GM23338 (cell line): ENCODE results near the gene TRDN. TPM values are rescaled to one million over a fixed set of nuclear protein-coding genes. Genes with fewer than 3 reads are reported as not detected.

Source experiments
- ATAC-seq: fragments of 200-7000 bp; cut with Tn5 transposase; 3 replicates; pipeline ENCODE4 v1.9.1; 2020
- DNase-seq: peaks from one replicate; pipeline ENCODE4 v3.0.0-alpha.2; 2015; ENCODE audit warnings: low spot score
- H2AFZ ChIP-seq: fragments of 200-600 bp; sonication (generic); 2 replicates; pipeline ENCODE4 v1.8.0; 2016; ENCODE audit warnings: antibody characterized with exemption, mild to moderate bottlenecking, moderate library complexity
- H3F3A ChIP-seq: fragments of 200-600 bp; sonication (generic); replicated peaks from 2 replicates; pipeline ENCODE4 v1.8.0; 2017; ENCODE audit warnings: antibody characterized with exemption, mixed run types, low read depth
- H3K27ac ChIP-seq: fragments of 200-600 bp; sonication (generic); 2 replicates; pipeline ENCODE4 v1.6.1; 2016; ENCODE audit warnings: low read depth
- H3K27me3 ChIP-seq: fragments of 200-600 bp; sonication (generic); 2 replicates; pipeline ENCODE4 v1.8.0; 2016; ENCODE audit warnings: mild to moderate bottlenecking, mixed run types, moderate library complexity; ENCODE audit not compliant: insufficient read depth
- H3K36me3 ChIP-seq: fragments of 200-600 bp; sonication (generic); 2 replicates; pipeline ENCODE4 v1.8.0; 2016; ENCODE audit warnings: mild to moderate bottlenecking; ENCODE audit not compliant: insufficient read depth
- H3K4me1 ChIP-seq: fragments of 200-600 bp; sonication (generic); 2 replicates; pipeline ENCODE4 v1.8.0; 2016; ENCODE audit warnings: mild to moderate bottlenecking, moderate library complexity; ENCODE audit not compliant: insufficient read depth
- H3K4me2 ChIP-seq: fragments of 200-600 bp; sonication (generic); 2 replicates; pipeline ENCODE4 v1.7.1; 2017; ENCODE audit warnings: mixed run types
- H3K4me3 ChIP-seq: fragments of 200-600 bp; sonication (generic); 2 replicates; pipeline ENCODE4 v1.6.1; 2016; ENCODE audit warnings: mixed run types
- H3K79me2 ChIP-seq: fragments of 200-600 bp; sonication (generic); replicated peaks from 2 replicates; pipeline ENCODE4 v1.8.0; 2017; ENCODE audit warnings: mild to moderate bottlenecking; ENCODE audit not compliant: insufficient read depth
- H3K9me2 ChIP-seq: fragments of 200-600 bp; sonication (generic); 2 replicates; pipeline ENCODE4 v1.8.0; 2017; ENCODE audit not compliant: insufficient read depth
- H4K20me1 ChIP-seq: fragments of 200-600 bp; sonication (generic); replicated peaks from 2 replicates; pipeline ENCODE4 v1.8.0; 2017; ENCODE audit warnings: mild to moderate bottlenecking; ENCODE audit not compliant: insufficient read depth
- H3K27ac Mint-ChIP-seq: 2 replicates; pipeline ENCODE4 v1.8.0; 2020; ENCODE audit warnings: inconsistent platforms, mild to moderate bottlenecking, moderate library complexity, mixed read lengths
- H3K27me3 Mint-ChIP-seq: 3 replicates; pipeline ENCODE4 v1.8.0; 2022; ENCODE audit warnings: low read depth, mild to moderate bottlenecking, moderate library complexity, mixed read lengths, inconsistent platforms; ENCODE audit not compliant: insufficient read depth, poor library complexity
- H3K36me3 Mint-ChIP-seq: 3 replicates; pipeline ENCODE4 v1.8.0; 2021; ENCODE audit warnings: low read depth, mild to moderate bottlenecking, inconsistent platforms, moderate library complexity, mixed read lengths
- H3K4me1 Mint-ChIP-seq: 3 replicates; pipeline ENCODE4 v1.8.0; 2020; ENCODE audit warnings: mild to moderate bottlenecking, inconsistent platforms, mixed read lengths
- H3K4me3 Mint-ChIP-seq: 3 replicates; pipeline ENCODE4 v1.8.0; 2021; ENCODE audit warnings: moderate library complexity, mild to moderate bottlenecking, inconsistent platforms, mixed read lengths
- H3K9me3 Mint-ChIP-seq: 3 replicates; pipeline ENCODE4 v1.8.0; 2020; ENCODE audit warnings: moderate library complexity, mild to moderate bottlenecking, inconsistent platforms, mixed read lengths
- EZH2 ChIP-seq: fragments of 200-600 bp; sonication (generic); IDR thresholded peaks from one replicate; pipeline ENCODE4 v1.8.0; 2017; ENCODE audit warnings: antibody characterized with exemption, mild to moderate bottlenecking, low read depth; ENCODE audit not compliant: unreplicated experiment
- EZH2phosphoT487 ChIP-seq: fragments of 200-600 bp; sonication (generic); IDR thresholded peaks from one replicate; pipeline ENCODE4 v1.8.1; 2018; ENCODE audit warnings: antibody characterized with exemption; ENCODE audit not compliant: unreplicated experiment
- NANOG ChIP-seq: IDR thresholded peaks from 2 replicates; pipeline ENCODE4 v1.6.1; 2016; ENCODE audit warnings: antibody characterized with exemption, borderline replicate concordance
- POLR2AphosphoS5 ChIP-seq: IDR thresholded peaks from 2 replicates; pipeline ENCODE4 v1.6.1; 2016; ENCODE audit warnings: antibody characterized with exemption, low read depth
- ZNF114 ChIP-seq: fragments of 250-450 bp; sonication (Bioruptor Pico); IDR thresholded peaks from 2 replicates; pipeline ENCODE4 v1.5.0; 2020; ENCODE audit warnings: mild to moderate bottlenecking, moderate library complexity
- ZNF462 ChIP-seq: fragments of 250-450 bp; sonication (Bioruptor Pico); IDR thresholded peaks from 2 replicates; pipeline ENCODE4 v1.5.0; 2020; ENCODE audit warnings: mild to moderate bottlenecking, moderate library complexity
- polyA plus RNA-seq: library from polyadenylated mRNA; unstranded; fragments of >200 nt; fragmentation: Nextera tagmentation; extraction: Ambion mirVana; gene quantifications from 2 replicates; pipeline ENCODE4 v1.2.1, GENCODE V29; 2016
- total RNA-seq: library from RNA; depleted of rRNA; stranded (reverse); fragments of >200 nt; shearing (Covaris generic); gene quantifications from 2 replicates; pipeline ENCODE4 v1.2.3, GENCODE V29; 2014
- TF ChIP-seq, protein P1 (sequence below): IDR thresholded peaks from 2 replicates; pipeline ENCODE4 v1.6.1; 2016; ENCODE audit warnings: antibody characterized with exemption

Gene TRDN
- total and polyA plus RNA-seq, 2 experiments from 2014 or later, result 35.5 to 137 TPM

DNA sequence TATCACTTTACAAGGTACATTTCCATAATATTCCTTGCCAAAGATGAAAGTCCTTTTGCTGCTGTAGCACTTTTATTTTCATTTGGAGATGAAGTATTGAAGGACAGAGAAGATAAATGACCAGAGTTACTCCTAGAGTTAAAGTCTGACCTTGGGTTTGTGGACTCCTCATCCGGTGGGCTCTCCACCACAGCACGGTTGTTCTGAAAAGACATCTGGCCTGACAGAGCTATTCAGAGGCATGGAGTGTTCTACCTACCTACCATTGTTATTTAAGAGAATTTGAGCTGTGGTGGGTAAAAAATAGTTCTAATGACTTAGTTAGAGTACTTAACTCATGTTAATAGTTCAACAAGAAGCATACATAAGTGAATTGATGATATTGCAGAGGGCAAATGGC, 422.3 kb downstream of the TRDN start:
- Mint-ChIP-seq H3K9me3 (no peaks in the 10 kb centered on the region), H3K27me3 (peaks cover 4% of the 10 kb centered on the region), H3K27ac (peak overlapping the region; percentile 65), H3K36me3 (no peaks in the 10 kb centered on the region), H3K4me3 (no peak overlapping the region), H3K4me1 (peaks cover 19% of the 10 kb centered on the region)
- DNase-seq, result no peak
- peaks cover 4% of the 10 kb centered on the region for H3K4me1 ChIP-seq
- no peak overlapping the region for H3K4me3 ChIP-seq
- no peaks in the 10 kb centered on the region for H3K79me2 ChIP-seq
- H4K20me1 ChIP-seq, result no peaks in the 10 kb centered on the region
- TF ChIP-seq NANOG, result no peak
- no peak for TF ChIP-seq ZNF462 (CRISPR knock-in tag)
- TF ChIP-seq EZH2phosphoT487, result no peak
- TF ChIP-seq, protein P1, sequence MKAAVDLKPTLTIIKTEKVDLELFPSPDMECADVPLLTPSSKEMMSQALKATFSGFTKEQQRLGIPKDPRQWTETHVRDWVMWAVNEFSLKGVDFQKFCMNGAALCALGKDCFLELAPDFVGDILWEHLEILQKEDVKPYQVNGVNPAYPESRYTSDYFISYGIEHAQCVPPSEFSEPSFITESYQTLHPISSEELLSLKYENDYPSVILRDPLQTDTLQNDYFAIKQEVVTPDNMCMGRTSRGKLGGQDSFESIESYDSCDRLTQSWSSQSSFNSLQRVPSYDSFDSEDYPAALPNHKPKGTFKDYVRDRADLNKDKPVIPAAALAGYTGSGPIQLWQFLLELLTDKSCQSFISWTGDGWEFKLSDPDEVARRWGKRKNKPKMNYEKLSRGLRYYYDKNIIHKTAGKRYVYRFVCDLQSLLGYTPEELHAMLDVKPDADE, result no peak
- no peak for TF ChIP-seq ZNF114 (CRISPR knock-in tag)
- no peak for TF ChIP-seq POLR2AphosphoS5
- TF ChIP-seq EZH2, result no peak
- peak; percentile 56 for ATAC-seq
- no peaks in the 10 kb centered on the region for H3K36me3 ChIP-seq
- H2AFZ ChIP-seq, result no peak overlapping the region
- no peaks in the 10 kb centered on the region for H3K27me3 ChIP-seq
- H3K27ac ChIP-seq, result no peak overlapping the region
- no peaks in the 10 kb centered on the region for H3F3A ChIP-seq
- H3K9me2 ChIP-seq, result no peaks in the 10 kb centered on the region
- no peak overlapping the region for H3K4me2 ChIP-seq
